Activated naive CD4-positive, alpha-beta T cell treated with anti-CD3 and anti-CD28 coated beads, Interleukin-2, amount 10 ng/mL, durations not matched to agents 7 days and 5 days (primary cell): ENCODE measurements around the gene ADSS1.
A peak's percentile ranks its signal among the peaks of the same experiment; 100 is the strongest.

Source experiments
- CTCF ChIA-PET: fragments of 350-600 bp; sonication (Branson Sonifier 250); formaldehyde crosslinking; loops from one replicate; lab custom pipeline; 2021; ENCODE audit warnings: antibody characterized with exemption; lab: Charles Lee
- DNase-seq: peaks from one replicate; pipeline ENCODE4 v3.0.0-alpha.2; 2020
- H3K27ac Mint-ChIP-seq: one replicate; pipeline ENCODE4 v1.8.0; 2021; ENCODE audit warnings: mild to moderate bottlenecking, moderate library complexity, mixed read lengths
- H3K27me3 Mint-ChIP-seq: one replicate; pipeline ENCODE4 v1.8.0; 2021; ENCODE audit warnings: mild to moderate bottlenecking, mixed read lengths
- H3K36me3 Mint-ChIP-seq: one replicate; pipeline ENCODE4 v1.8.0; 2021; ENCODE audit warnings: mixed read lengths
- H3K4me1 Mint-ChIP-seq: one replicate; pipeline ENCODE4 v1.8.0; 2021; ENCODE audit warnings: mixed read lengths
- H3K4me3 Mint-ChIP-seq: one replicate; pipeline ENCODE4 v1.8.0; 2021; ENCODE audit warnings: mild to moderate bottlenecking, moderate library complexity, mixed read lengths
- H3K9me3 Mint-ChIP-seq: one replicate; pipeline ENCODE4 v1.8.0; 2021; ENCODE audit warnings: mixed read lengths

The ADSS1 gene

GRCh38 chr14:104777808-104778249 is 53.8 kb downstream of the ADSS1 start:
- no peak for DNase-seq
- H3K4me3 Mint-ChIP-seq, result no peak overlapping the region
- no peaks in the 10 kb centered on the region for H3K9me3 Mint-ChIP-seq
- H3K27me3 Mint-ChIP-seq, result no peaks in the 10 kb centered on the region
- no peaks in the 10 kb centered on the region for H3K4me1 Mint-ChIP-seq
- CTCF ChIA-PET, result no interaction called here
- H3K27ac Mint-ChIP-seq, result peak overlapping the region; percentile 58
- peaks cover 15% of the 10 kb centered on the region for H3K36me3 Mint-ChIP-seq

DNA sequence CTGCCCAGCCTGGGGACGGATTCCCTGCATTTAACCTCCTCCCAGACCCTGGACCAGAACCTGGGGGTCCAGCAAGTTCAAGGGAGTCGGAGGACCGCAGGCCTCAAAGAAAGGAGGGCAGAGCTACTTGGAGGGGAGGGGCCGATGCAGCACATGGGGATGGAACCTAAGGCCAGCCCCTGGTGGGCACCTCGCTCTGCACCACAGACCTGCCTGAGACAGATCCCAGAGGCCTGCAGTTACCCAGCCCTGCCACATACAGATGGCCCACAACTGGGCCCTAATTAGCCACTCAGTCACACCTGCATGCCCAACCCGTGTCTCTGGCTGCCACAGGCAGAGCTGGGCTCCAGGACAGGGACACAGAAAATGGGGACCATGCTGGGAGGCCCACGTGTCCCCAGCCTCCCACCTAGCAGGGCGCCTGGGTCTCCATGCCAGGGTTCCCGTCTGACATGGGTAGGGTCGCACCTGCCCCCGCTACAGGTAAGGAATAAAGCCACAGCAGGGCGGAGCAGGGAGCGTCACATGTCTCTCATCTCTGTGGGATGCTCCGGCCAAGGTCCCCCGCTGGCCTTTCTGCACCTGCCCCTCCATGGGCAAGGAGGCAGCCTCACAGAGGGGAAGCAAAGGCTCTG is 54.8 kb downstream of the ADSS1 start:
- H3K4me1 Mint-ChIP-seq, result no peaks in the 10 kb centered on the region
- DNase-seq, result no peak
- H3K4me3 Mint-ChIP-seq, result no peak overlapping the region
- H3K36me3 Mint-ChIP-seq, result peaks cover 11% of the 10 kb centered on the region
- CTCF ChIA-PET, result interaction anchor here (0.9 to 1.3 kb wide), 2 partner anchors 11 to 12 kb away, joined by 3 read pairs; no protein-coding TSS in a partner anchor
- H3K27ac Mint-ChIP-seq, result no peak overlapping the region
- no peaks in the 10 kb centered on the region for H3K27me3 Mint-ChIP-seq
- no peaks in the 10 kb centered on the region for H3K9me3 Mint-ChIP-seq

- H3K9me3 Mint-ChIP-seq, result no peaks in the 10 kb centered on the region
- H3K4me3 Mint-ChIP-seq, result no peak overlapping the region
- DNase-seq, result no peak
- no peak overlapping the region for H3K27ac Mint-ChIP-seq
- H3K27me3 Mint-ChIP-seq, result no peaks in the 10 kb centered on the region
- no peaks in the 10 kb centered on the region for H3K4me1 Mint-ChIP-seq
- CTCF ChIA-PET, result interaction anchor here (1.0 to 1.3 kb wide), 2 partner anchors 11 kb away, joined by 3 read pairs; no protein-coding TSS in a partner anchor
- H3K36me3 Mint-ChIP-seq, result peaks cover 10% of the 10 kb centered on the region
These were observed 55.9 kb downstream of the ADSS1 start for GRCh38 chr14:104779776-104780512.

- Mint-ChIP-seq H3K4me3 (no peak overlapping the region), H3K4me1 (no peaks in the 10 kb centered on the region), H3K27me3 (no peaks in the 10 kb centered on the region), H3K9me3 (no peaks in the 10 kb centered on the region), H3K27ac (no peak overlapping the region), H3K36me3 (peaks cover 8% of the 10 kb centered on the region)
- CTCF ChIA-PET, result interaction anchor here (1.0 to 1.2 kb wide), 2 partner anchors 9 to 12 kb away, joined by 3 read pairs; no protein-coding TSS in a partner anchor
- DNase-seq, result no peak
These were observed 56.5 kb downstream of the ADSS1 start for GRCh38 chr14:104780513-104781030.

DNA sequence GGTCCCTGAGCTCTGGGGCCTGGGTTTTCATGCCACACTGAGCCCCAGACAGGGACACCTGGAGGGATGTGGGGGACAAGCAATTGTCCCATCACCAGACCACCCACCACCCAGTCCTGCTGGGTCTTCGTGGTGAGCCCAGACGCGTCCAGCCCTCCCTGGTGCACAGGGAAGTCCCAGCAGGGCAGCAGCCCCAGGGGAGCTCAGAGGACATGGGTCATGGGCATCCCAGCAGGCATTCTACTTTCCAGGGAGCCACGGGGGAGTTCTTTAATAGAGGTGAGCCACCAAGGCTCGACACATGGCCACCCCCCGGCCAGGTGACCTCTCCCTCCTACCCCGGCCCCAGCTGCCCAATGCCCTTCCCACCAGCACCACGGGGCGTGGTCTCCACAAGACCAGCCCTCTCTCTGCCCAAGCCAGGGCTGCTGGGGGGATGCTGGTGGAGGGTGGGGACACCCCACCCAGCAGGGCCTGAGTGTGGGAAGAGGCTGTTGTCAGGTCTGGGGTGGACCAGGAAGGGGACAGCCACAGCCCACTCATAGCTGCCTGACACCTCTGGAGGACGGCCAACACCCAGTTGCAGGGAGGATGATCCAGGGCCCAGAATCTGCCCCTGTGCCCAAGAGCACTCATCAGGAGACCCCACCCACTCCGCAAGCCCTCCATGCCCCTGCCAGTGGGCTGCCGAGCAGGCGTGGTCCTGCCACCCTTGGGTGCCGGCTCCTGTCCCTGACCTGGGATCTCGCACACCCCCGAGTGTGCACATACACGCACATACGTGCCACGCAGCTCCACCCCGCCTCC is 57.4 kb downstream of the ADSS1 start:
- H3K27ac Mint-ChIP-seq, result no peak overlapping the region
- no peaks in the 10 kb centered on the region for H3K9me3 Mint-ChIP-seq

DNA sequence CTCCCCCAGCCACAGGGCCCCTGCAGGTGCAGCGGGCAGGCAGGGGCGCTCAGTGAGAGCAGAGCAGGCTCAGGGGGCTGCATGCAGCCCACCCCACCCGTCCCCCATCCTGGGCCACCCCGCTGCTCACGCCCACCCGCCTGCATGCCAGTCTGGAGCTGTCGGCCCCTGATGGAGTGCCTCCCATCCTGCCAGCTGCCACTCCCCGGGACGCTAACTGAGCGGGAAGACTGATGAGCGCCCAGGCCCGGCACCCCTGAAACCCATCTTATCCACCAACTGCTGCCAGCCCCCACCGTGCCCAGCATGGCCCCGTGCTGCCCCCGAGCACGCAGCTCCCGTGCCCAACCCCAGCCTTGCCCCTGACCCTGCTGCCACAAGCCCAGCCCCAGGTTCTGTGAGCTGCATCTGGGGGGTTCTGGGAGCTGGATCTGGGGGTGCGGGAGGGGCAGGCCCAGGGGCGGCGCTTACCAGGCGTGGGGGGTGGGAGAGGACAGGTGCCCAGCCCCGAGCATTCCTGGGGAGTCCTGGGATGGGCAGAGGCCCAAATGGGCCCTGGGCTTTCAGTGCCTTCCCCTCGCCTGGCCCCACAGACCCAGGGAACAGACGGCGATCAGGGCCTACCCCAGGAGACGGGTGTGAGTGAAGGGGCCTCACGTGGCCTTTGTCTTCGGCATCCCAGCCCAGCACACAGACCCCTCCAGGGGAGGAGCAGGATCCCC is 58.2 kb downstream of the ADSS1 start:
- Mint-ChIP-seq H3K4me3 (no peak overlapping the region), H3K9me3 (no peaks in the 10 kb centered on the region), H3K27me3 (no peaks in the 10 kb centered on the region), H3K4me1 (peaks cover 10% of the 10 kb centered on the region), H3K36me3 (peaks cover under 1% of the 10 kb centered on the region), H3K27ac (no peak overlapping the region)
- CTCF ChIA-PET, result no interaction called here
- no peak for DNase-seq

More for the DNA sequence above, 57.4 kb downstream of the ADSS1 start:
- DNase-seq, result no peak
- CTCF ChIA-PET, result interaction anchor here (0.9 to 1.2 kb wide), 2 partner anchors 10 to 13 kb away, joined by 3 to 4 read pairs; no protein-coding TSS in a partner anchor
- Mint-ChIP-seq H3K4me1 (peaks cover 4% of the 10 kb centered on the region), H3K36me3 (peaks cover 6% of the 10 kb centered on the region), H3K27me3 (no peaks in the 10 kb centered on the region), H3K4me3 (no peak overlapping the region)

DNA sequence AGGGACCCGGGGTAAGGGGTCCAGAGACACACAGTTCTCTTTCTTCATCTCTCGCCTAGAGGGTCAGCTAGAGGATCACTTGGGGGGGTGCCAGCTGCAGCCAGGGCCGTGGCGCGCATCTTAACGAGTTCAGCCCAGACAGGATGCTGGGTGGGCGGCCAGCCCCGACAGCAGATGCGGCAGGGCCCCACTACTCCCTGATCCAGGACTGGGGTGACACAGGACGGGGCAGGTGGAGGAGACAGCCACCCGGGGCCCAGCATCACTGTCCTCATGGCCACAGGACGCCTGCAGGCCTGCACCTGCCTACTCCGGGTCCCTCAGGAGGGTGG is 58.7 kb downstream of the ADSS1 start:
- Mint-ChIP-seq H3K4me3 (no peak overlapping the region), H3K27me3 (no peaks in the 10 kb centered on the region), H3K27ac (no peak overlapping the region), H3K9me3 (no peaks in the 10 kb centered on the region), H3K36me3 (no peaks in the 10 kb centered on the region), H3K4me1 (peaks cover 10% of the 10 kb centered on the region)
- CTCF ChIA-PET, result no interaction called here
- no peak for DNase-seq

DNA sequence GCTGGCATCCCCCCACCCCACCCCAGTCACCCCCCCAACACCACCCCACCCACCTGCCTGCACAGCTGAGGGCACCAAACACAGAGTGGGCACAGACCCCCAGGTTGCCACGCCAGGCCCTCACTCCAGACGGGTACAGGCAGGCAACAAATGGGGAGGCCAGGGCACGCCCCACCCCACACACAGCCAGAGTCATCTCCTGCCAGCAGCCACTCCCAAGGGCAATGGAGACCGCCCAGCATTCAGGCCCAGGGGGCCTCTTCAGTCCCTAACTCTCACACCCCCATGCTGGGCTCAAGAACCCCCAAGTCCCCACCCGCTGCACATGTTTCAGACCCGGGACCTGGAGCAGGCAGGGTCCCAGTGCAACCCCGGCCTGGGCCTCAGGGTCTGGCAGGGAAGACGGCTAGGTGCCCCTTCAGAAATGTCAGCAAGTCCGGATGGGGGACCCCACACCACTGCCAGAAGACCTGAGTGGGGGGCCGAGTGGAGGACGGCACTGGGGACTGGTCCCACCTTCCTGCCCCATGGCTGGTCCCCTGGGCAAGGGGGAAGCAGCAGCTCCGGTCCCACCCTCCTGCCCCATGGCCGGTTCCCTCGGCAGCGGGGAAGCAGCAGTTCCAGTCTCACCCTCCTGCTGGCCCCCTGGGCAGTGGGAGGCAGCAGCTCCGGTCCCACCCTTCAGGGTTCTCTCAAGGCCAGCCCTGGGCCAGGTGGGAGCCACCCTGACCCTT is 59.6 kb downstream of the ADSS1 start:
- Mint-ChIP-seq H3K27ac (no peak overlapping the region), H3K27me3 (no peaks in the 10 kb centered on the region), H3K4me1 (peaks cover 10% of the 10 kb centered on the region), H3K36me3 (no peaks in the 10 kb centered on the region), H3K4me3 (no peak overlapping the region), H3K9me3 (no peaks in the 10 kb centered on the region)
- no peak for DNase-seq
- CTCF ChIA-PET, result no interaction called here

DNA sequence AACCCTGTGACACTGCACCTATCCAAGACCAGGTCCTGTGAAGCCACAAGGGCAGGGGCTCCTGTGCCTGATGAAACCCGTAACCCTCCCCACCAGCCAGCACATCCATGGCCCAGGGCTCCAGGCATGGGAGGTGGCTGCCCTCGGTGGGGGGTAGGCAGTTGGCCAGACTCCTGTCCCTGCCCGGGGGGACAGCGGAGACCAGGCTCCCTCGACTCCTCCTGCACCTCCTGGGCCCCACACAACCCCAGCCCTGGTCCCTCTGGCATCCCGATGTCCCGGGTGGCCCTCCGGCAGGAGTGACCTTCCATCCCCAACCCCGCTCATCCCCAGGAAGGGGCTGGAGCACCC is 60.2 kb downstream of the ADSS1 start:
- no peak overlapping the region for H3K4me3 Mint-ChIP-seq
- no peaks in the 10 kb centered on the region for H3K36me3 Mint-ChIP-seq
- peaks cover 10% of the 10 kb centered on the region for H3K4me1 Mint-ChIP-seq
- CTCF ChIA-PET, result no interaction called here
- no peaks in the 10 kb centered on the region for H3K27me3 Mint-ChIP-seq
- DNase-seq, result no peak
- H3K27ac Mint-ChIP-seq, result no peak overlapping the region
- H3K9me3 Mint-ChIP-seq, result no peaks in the 10 kb centered on the region

DNA sequence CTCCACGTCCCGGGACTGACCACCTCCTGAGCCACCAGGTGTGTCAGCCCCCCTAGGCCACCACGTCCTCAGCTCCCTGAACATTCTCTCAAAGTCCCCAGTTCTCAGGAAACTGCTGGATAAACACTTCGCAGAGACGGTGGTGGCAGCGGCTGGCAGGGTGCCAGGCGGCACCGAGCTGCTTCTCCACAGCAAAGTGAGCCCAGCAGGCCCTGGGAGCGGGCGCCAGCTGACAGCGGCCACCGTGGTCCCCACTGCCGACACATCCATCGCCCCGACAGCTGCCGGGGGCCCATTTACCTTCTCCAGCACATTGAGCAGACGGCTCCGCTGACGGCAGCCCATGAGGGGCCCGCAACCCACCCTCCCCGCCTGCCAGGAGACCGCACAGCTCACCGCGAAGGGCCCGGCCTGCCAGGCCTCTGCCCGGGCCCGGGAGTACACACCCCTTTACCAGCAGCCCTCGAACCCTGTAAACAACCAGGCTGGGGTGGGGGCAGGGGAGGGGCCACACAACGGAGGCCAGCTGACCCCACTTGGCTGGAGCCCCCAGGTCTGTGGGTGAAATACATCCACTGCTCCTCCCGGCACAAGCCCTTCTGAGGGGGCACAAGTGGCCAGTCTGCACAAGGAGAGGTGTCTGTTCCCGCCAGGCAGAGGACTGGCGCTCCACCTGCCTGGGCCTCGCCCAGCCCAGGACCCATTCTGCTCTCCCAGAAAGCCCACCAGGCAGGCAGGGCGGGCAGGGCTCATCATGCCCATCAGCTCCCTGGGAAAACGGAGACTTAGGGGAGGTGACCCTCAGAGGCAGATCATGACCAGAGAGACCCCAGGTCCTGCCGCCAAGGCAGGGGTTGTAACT is 61.0 kb downstream of the ADSS1 start:
- Mint-ChIP-seq H3K4me1 (peaks cover 10% of the 10 kb centered on the region), H3K27me3 (no peaks in the 10 kb centered on the region), H3K27ac (no peak overlapping the region), H3K4me3 (no peak overlapping the region), H3K36me3 (no peaks in the 10 kb centered on the region), H3K9me3 (no peaks in the 10 kb centered on the region)
- DNase-seq, result no peak
- CTCF ChIA-PET, result no interaction called here

DNA sequence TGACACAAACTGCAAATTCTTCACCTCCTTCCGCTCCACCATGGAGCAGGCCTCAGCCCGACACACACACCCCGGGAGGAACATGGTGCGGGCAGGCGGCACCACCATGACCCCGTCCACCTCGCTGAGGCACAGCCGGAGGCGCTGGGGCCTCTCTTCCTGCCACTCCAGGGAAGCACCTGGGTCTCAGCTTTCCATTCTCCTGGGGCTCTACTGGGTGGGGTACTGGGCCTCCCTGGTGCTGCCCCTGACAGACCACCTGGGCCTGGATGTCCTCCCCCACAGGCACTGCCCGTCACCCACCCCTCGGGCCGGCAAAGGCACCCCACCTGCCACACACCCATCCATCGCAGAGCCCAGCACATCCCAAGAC is 61.7 kb downstream of the ADSS1 start:
- Mint-ChIP-seq H3K36me3 (no peaks in the 10 kb centered on the region), H3K9me3 (no peaks in the 10 kb centered on the region), H3K4me3 (no peak overlapping the region), H3K27ac (no peak overlapping the region), H3K27me3 (no peaks in the 10 kb centered on the region), H3K4me1 (peaks cover 11% of the 10 kb centered on the region)
- CTCF ChIA-PET, result no interaction called here
- no peak for DNase-seq

GRCh38 chr14:104786091-104786586 is 62.1 kb downstream of the ADSS1 start:
- Mint-ChIP-seq H3K4me1 (peaks cover 15% of the 10 kb centered on the region), H3K36me3 (peaks cover 4% of the 10 kb centered on the region), H3K4me3 (no peak overlapping the region), H3K9me3 (no peaks in the 10 kb centered on the region), H3K27ac (no peak overlapping the region), H3K27me3 (no peaks in the 10 kb centered on the region)
- no peak for DNase-seq
- CTCF ChIA-PET, result no interaction called here
